ENCODE results near the gene RANBP9.

Gene RANBP9

DNA sequence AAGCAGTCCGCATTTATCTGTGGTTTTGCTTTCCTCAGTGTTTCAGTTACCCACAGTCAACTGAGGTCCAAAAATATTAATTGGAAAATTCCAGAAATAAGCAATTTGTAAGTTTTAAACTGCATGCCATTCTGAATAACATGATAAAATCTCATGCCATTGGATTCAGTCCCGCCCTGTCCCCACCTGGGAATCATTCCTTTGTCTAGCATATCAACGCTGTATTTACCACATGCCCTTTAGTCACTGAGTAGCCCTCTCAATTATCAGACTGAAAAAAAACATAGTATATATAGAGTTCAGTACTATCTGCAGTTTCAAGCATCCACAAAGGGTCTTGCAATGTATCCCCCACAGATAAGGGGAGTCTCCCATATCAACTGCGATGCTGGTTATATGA, 17.1 kb downstream of the RANBP9 start:
- Histone ChIP-seq H3K27me3 (replicated peaks; ENCODE audit: control insufficient read depth, insufficient read depth, low read length) (no peaks in the 10 kb centered on the region), H3K4me3 (replicated peaks; ENCODE audit: low read depth, low read length) (no peak overlapping the region), H3K36me3 (ENCODE audit: control insufficient read depth, insufficient read depth, low read length) (no peaks in the 10 kb centered on the region)
- TF ChIP-seq, protein P1, sequence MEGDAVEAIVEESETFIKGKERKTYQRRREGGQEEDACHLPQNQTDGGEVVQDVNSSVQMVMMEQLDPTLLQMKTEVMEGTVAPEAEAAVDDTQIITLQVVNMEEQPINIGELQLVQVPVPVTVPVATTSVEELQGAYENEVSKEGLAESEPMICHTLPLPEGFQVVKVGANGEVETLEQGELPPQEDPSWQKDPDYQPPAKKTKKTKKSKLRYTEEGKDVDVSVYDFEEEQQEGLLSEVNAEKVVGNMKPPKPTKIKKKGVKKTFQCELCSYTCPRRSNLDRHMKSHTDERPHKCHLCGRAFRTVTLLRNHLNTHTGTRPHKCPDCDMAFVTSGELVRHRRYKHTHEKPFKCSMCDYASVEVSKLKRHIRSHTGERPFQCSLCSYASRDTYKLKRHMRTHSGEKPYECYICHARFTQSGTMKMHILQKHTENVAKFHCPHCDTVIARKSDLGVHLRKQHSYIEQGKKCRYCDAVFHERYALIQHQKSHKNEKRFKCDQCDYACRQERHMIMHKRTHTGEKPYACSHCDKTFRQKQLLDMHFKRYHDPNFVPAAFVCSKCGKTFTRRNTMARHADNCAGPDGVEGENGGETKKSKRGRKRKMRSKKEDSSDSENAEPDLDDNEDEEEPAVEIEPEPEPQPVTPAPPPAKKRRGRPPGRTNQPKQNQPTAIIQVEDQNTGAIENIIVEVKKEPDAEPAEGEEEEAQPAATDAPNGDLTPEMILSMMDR (IDR thresholded peaks at IDR 0.05; ENCODE audit: insufficient read depth, low read length, poor library complexity, severe bottlenecking): no peak
- no peak for DNase-seq (ENCODE audit: extremely low read depth, insufficient read length)

DNA sequence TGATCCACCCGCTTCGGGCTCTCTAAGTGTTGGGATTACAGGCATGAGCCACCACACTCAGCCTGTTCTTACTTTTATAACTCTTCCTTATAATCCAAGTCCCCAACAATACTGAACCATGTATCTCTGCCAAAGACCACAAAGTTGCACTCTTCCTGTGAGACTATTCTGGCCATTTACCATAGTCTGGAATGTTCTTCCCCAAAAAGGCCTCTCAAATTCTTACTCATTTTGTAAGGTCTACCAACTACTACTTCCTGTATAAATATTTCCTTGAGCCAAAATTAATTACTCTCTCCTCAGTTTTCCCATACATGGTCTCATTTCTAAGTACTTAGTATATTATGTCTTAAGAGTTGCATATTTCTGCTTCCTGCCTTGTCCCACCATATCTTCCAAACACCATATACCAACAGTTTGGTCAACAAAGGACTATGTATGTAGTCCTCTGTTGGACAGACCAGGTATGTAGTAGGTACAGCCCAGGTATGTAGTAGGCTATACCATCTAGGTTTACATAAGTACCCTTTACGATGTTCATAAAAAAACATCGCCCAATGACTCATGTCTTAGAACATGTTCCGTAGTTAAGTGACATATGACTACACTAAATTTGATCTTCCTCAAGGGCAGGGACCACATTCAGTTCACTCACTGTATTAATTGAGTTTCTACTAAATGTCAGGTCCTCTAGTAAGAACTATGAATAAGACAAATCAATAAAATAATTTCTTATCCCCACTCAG, 22.0 kb downstream of the RANBP9 start:
- Histone ChIP-seq H3K4me3 (replicated peaks; ENCODE audit: low read depth, low read length) (no peak overlapping the region), H3K27me3 (replicated peaks; ENCODE audit: control insufficient read depth, insufficient read depth, low read length) (no peaks in the 10 kb centered on the region), H3K36me3 (ENCODE audit: control insufficient read depth, insufficient read depth, low read length) (no peaks in the 10 kb centered on the region)
- no peak for DNase-seq (ENCODE audit: extremely low read depth, insufficient read length)
- TF ChIP-seq, protein P1 (IDR thresholded peaks at IDR 0.05; ENCODE audit: insufficient read depth, low read length, poor library complexity, severe bottlenecking): no peak

DNA sequence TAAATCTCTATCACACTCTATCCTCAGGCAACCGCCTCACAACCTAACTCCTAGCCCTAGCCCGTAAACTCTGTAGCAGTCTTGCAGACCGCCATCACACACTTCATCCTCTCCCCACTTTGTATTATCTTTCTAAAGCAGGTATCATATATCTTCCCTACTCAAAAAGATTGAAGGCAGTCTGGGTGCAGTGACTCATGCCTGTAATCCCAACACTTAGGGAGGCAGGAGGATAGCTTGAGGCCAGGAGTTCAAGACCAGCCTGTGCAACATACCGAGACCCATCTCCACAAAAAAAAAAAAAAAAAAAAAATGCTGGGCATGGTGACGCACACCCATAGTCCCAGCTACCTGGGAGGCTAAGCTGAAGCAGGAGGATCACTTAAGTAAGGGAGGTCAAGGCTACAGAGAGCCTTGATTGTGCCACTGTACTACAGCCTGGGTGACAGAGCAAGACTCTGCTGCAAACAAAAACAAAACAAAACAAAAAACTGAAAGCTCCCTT, 22.9 kb downstream of the RANBP9 start:
- no peak overlapping the region for H3K4me3 ChIP-seq (replicated peaks; ENCODE audit: low read depth, low read length)
- H3K27me3 ChIP-seq (replicated peaks; ENCODE audit: control insufficient read depth, insufficient read depth, low read length): no peaks in the 10 kb centered on the region
- DNase-seq (ENCODE audit: extremely low read depth, insufficient read length): no peak
- no peaks in the 10 kb centered on the region for H3K36me3 ChIP-seq (ENCODE audit: control insufficient read depth, insufficient read depth, low read length)
- TF ChIP-seq, protein P1 (IDR thresholded peaks at IDR 0.05; ENCODE audit: insufficient read depth, low read length, poor library complexity, severe bottlenecking): no peak

DNA sequence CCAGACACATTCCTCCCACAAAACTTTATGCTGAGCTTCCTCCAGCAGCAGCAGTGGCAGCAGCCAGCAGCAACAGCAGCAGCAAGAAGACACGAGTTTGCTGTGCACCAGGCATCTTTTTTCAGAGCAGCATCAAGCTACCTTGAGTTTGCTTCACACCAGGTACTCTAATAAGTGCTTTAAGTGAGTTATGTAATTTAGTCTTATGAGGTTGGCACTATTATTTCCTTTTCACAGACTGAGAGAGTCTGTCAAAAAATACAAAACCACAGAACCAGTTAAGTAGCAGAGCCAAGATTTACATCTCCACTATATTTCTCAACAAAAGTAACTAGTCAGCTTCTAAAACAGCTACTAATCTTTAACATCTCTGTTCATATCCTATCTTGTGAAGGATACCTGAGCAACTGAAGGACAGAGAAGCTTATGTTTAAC, 23.7 kb downstream of the RANBP9 start:
- H3K27me3 ChIP-seq (replicated peaks; ENCODE audit: control insufficient read depth, insufficient read depth, low read length): no peaks in the 10 kb centered on the region
- no peak for DNase-seq (ENCODE audit: extremely low read depth, insufficient read length)
- no peaks in the 10 kb centered on the region for H3K36me3 ChIP-seq (ENCODE audit: control insufficient read depth, insufficient read depth, low read length)
- TF ChIP-seq, protein P1 (IDR thresholded peaks at IDR 0.05; ENCODE audit: insufficient read depth, low read length, poor library complexity, severe bottlenecking): no peak
- H3K4me3 ChIP-seq (replicated peaks; ENCODE audit: low read depth, low read length): no peak overlapping the region

DNA sequence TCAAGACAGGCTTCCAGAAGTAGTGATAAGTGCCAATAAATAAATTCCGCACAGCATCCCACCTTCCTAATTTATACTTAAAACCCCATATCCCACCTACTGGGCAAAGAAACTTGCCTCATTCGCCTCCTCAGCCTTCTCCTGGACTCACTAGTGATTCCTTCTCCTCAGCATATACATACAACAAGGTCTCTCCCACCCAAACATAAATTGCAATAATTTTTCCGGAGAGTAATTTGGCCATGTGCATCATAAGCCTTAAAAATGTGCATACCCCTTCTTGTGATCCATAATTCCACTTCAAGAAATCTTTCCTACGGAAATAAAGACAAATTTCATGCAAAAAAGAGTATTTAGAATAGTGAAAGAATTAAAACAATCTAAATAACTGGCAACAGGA, 26.8 kb downstream of the RANBP9 start:
- Histone ChIP-seq H3K27me3 (replicated peaks; ENCODE audit: control insufficient read depth, insufficient read depth, low read length) (no peaks in the 10 kb centered on the region), H3K36me3 (ENCODE audit: control insufficient read depth, insufficient read depth, low read length) (no peaks in the 10 kb centered on the region), H3K4me3 (replicated peaks; ENCODE audit: low read depth, low read length) (no peak overlapping the region)
- TF ChIP-seq, protein P1 (IDR thresholded peaks at IDR 0.05; ENCODE audit: insufficient read depth, low read length, poor library complexity, severe bottlenecking): no peak
- DNase-seq (ENCODE audit: extremely low read depth, insufficient read length): no peak
